Measurements from ENCODE around the gene ADAMTS12. TPM values are rescaled to one million over a fixed set of nuclear protein-coding genes. Genes with fewer than 3 reads are reported as not detected.

Gene ADAMTS12
- total and polyA plus RNA-seq, 4 donors, result 0.49 to 6.4 (median 2.3) TPM

GRCh38 chr5:33684496-33685159, 207.2 kb downstream of the ADAMTS12 start:
- H3K27ac ChIP-seq (ENCODE audit: low read depth in 1 of 2, low read length in 2 of 2), result no peak overlapping the region
- no peaks in the 10 kb centered on the region for H3K9me3 ChIP-seq (ENCODE audit: control insufficient read depth in 4 of 4, low read length in 3 of 4)
- no peak for DNase-seq (ENCODE audit: low spot score)
- no peak overlapping the region for H3K4me3 ChIP-seq (ENCODE audit: low read depth in 1 of 3, low read length in 3 of 3)
- H3K27me3 ChIP-seq (ENCODE audit: control insufficient read depth in 4 of 4, insufficient read depth in 4 of 4, low read length in 3 of 4), result no peaks in the 10 kb centered on the region
- 67% methylated on average over 7 of the region's 7 CpGs for WGBS
- TF ChIP-seq GABPA (IDR thresholded peaks at IDR 0.05 in 1 of 2, conservative IDR thresholded peaks at IDR 0.05 in 1 of 2) (no peak), RXRA (IDR thresholded peaks at IDR 0.05) (no peak), TAF1 (conservative IDR thresholded peaks at IDR 0.05) (no peak), ZBTB33 (IDR thresholded peaks at IDR 0.05) (no peak)
- H3K4me1 ChIP-seq (ENCODE audit: control insufficient read depth in 4 of 4, insufficient read depth in 4 of 4, low read length in 3 of 4), result no peaks in the 10 kb centered on the region
- no peaks in the 10 kb centered on the region for H3K36me3 ChIP-seq (ENCODE audit: control insufficient read depth in 4 of 4, insufficient read depth in 3 of 4, low read depth in 1 of 4, low read length in 3 of 4)
- no peak overlapping the region for H3K9ac ChIP-seq (ENCODE audit: low read depth in 1 of 2, low read length in 2 of 2)

- H3K27me3 ChIP-seq (ENCODE audit: control insufficient read depth in 4 of 4, insufficient read depth in 4 of 4, low read length in 3 of 4), result no peaks in the 10 kb centered on the region
- WGBS, result 85% methylated on average over 2 of the region's 2 CpGs
- no peak overlapping the region for H3K9ac ChIP-seq (ENCODE audit: low read depth in 1 of 2, low read length in 2 of 2)
- no peak overlapping the region for H3K27ac ChIP-seq (ENCODE audit: low read depth in 1 of 2, low read length in 2 of 2)
- no peaks in the 10 kb centered on the region for H3K36me3 ChIP-seq (ENCODE audit: control insufficient read depth in 4 of 4, insufficient read depth in 3 of 4, low read depth in 1 of 4, low read length in 3 of 4)
- no peak for TF ChIP-seq ZBTB33 (IDR thresholded peaks at IDR 0.05)
- no peak for TF ChIP-seq ATF3 (IDR thresholded peaks at IDR 0.05)
- no peak for TF ChIP-seq REST (IDR thresholded peaks at IDR 0.05)
- TF ChIP-seq EGR1 (IDR thresholded peaks at IDR 0.05; ENCODE audit: low read depth in 2 of 2), result no peak
- no peak for TF ChIP-seq MAX (IDR thresholded peaks at IDR 0.05)
- no peak for TF ChIP-seq YY1 (IDR thresholded peaks at IDR 0.05)
- TF ChIP-seq NR2F2 (IDR thresholded peaks at IDR 0.05), result no peak
- H3K4me1 ChIP-seq (ENCODE audit: control insufficient read depth in 4 of 4, insufficient read depth in 4 of 4, low read length in 3 of 4), result no peaks in the 10 kb centered on the region
- H3K9me3 ChIP-seq (ENCODE audit: control insufficient read depth in 4 of 4, low read length in 3 of 4), result no peaks in the 10 kb centered on the region
- DNase-seq (ENCODE audit: low spot score), result no peak
- no peak overlapping the region for H3K4me3 ChIP-seq (ENCODE audit: low read depth in 1 of 3, low read length in 3 of 3)
Measured at GRCh38 chr5:33679791-33680190, 212.0 kb downstream of the ADAMTS12 start.

Measured in liver (tissue), 9 donors.